NCI-H2081 treated with DMSO at 0.1 percent for 48 hours (cell line): ENCODE results near the gene NFKBIE.
A peak's percentile ranks its signal among the peaks of the same experiment; 100 is the strongest.
"Not testable (repeated sequence)": the region's sequence is repeated elsewhere in the genome, so short reads cannot be mapped to it uniquely, and the experiment has no call there.

Source experiments
- DNase-seq: peaks from one replicate; lab custom pipeline; 2025; lab: John Stamatoyannopoulos, UW

The NFKBIE gene

GRCh38 chr6:44265007-44265721, at the start of gene NFKBIE:
Gene NFKBIE, minus strand, starts transcription at chr6:44265551. Its CDS starts 205 bp downstream, at chr6:44265346.
- peak; percentile 11 for DNase-seq

- not testable (repeated sequence) for DNase-seq
Measured at GRCh38 chr6:44314657-44315056, 49.3 kb upstream of the NFKBIE start.

GRCh38 chr6:44312901-44313788, 47.8 kb upstream of the NFKBIE start, which contains the start of gene AARS2:
Gene AARS2, minus strand, starts transcription at chr6:44313347. Its CDS starts 24 bp downstream, at chr6:44313323.
- peak; percentile 59 for DNase-seq

GRCh38 chr6:44311767-44312166, 46.4 kb upstream of the NFKBIE start:
- no peak for DNase-seq

- DNase-seq: no peak
Measured at GRCh38 chr6:44311304-44311703, 46.0 kb upstream of the NFKBIE start.

- no peak for DNase-seq
Measured at GRCh38 chr6:44310241-44310640, 44.9 kb upstream of the NFKBIE start.

- DNase-seq: no peak
Measured at GRCh38 chr6:44309631-44310030, 44.3 kb upstream of the NFKBIE start.

GRCh38 chr6:44309092-44309491, 43.7 kb upstream of the NFKBIE start:
- no peak for DNase-seq

GRCh38 chr6:44307217-44307616, 41.9 kb upstream of the NFKBIE start:
- DNase-seq: no peak

GRCh38 chr6:44306710-44307109, 41.4 kb upstream of the NFKBIE start:
- no peak for DNase-seq

- no peak for DNase-seq
Measured at GRCh38 chr6:44305200-44305725, 39.9 kb upstream of the NFKBIE start.

- DNase-seq: no peak
Measured at GRCh38 chr6:44304282-44305199, 39.2 kb upstream of the NFKBIE start.

- DNase-seq: no peak
Measured at GRCh38 chr6:44303842-44304241, 38.5 kb upstream of the NFKBIE start.

GRCh38 chr6:44302856-44303255, 37.5 kb upstream of the NFKBIE start:
- no peak for DNase-seq

- no peak for DNase-seq
Measured at GRCh38 chr6:44301782-44302564, 36.6 kb upstream of the NFKBIE start.

GRCh38 chr6:44301106-44301505, 35.8 kb upstream of the NFKBIE start:
- DNase-seq: no peak

GRCh38 chr6:44300292-44300823, 35.0 kb upstream of the NFKBIE start:
- no peak for DNase-seq

- DNase-seq: no peak
Measured at GRCh38 chr6:44298864-44299263, 33.5 kb upstream of the NFKBIE start.

GRCh38 chr6:44298055-44298803, 32.9 kb upstream of the NFKBIE start:
- DNase-seq: no peak
